HEK293T (cell line): ENCODE results near the gene POLR3H.

ENCODE experiments used
- CTCF ChIA-PET: fragments of 350-600 bp; formaldehyde crosslinking; extraction: SDS; loops from one replicate; lab custom pipeline; 2021; ENCODE audit warnings: antibody characterized with exemption, inconsistent platforms; lab: Yijun Ruan, JAX
- POLR2A ChIA-PET: fragments of 350-600 bp; formaldehyde crosslinking; extraction: SDS; loops from one replicate; lab custom pipeline; 2020; ENCODE audit warnings: antibody characterized with exemption, inconsistent platforms; lab: Yijun Ruan, JAX
- DNase-seq: peaks from one replicate; pipeline ENCODE4 v3.0.0; 2012; ENCODE audit warnings: mixed read lengths; ENCODE audit errors: extremely low spot score
- ELF4 ChIP-seq: fragments of 450-650 bp; IDR thresholded peaks from 2 replicates; pipeline ENCODE4 v1.6.1; 2017; ENCODE audit warnings: antibody characterized with exemption
- FOXK2 ChIP-seq: fragments of 450-650 bp; IDR thresholded peaks from 2 replicates; pipeline ENCODE4 v1.6.1; 2016; ENCODE audit warnings: mild to moderate bottlenecking
- LEF1 ChIP-seq: fragments of 450-650 bp; IDR thresholded peaks from 2 replicates; pipeline ENCODE4 v1.6.1; 2017; ENCODE audit warnings: mild to moderate bottlenecking, borderline replicate concordance

POLR3H gene

DNA sequence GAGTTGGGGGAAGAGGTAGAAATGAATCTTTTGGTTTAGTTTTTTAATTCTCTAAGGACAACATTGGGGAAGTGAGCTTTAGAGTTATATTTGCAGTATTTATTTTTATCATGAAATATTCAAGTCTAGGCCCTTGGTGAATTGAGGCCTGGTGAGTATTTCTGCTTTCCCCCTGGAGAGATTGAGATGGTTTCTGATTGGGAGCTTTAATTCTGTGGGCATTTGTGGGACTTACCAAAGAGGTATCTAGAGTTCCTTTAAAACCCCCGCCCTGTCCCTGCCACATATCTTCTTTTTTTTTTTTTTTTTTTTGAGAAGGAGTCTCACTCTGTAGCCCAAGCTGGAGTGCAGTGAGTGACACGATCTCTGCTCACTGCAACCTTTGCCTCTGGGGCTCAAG, 65.8 kb downstream of the POLR3H start:
- TF ChIP-seq ELF4 (no peak), LEF1 (no peak), FOXK2 (no peak)
- CTCF ChIA-PET = interaction anchor here (1.0 kb wide), 1 partner anchor 12 kb away, joined by 6 read pairs; no protein-coding TSS in a partner anchor
- no peak for DNase-seq
- POLR2A ChIA-PET = interaction anchor here (1.3 to 5.6 kb wide), 3 partner anchors 10 to 66 kb away, joined by 3 to 26 read pairs (median 5); partner anchors contain the start of genes ACO2, PHF5A and TOB2
